Adipose tissue (tissue), 3 donors: ENCODE measurements around the gene SCAF8. TPM values are rescaled to one million over a fixed set of nuclear protein-coding genes. Genes with fewer than 3 reads are reported as not detected.

Experiments used
- H3K27ac ChIP-seq: one replicate; pipeline ENCODE4 v1.5.1; 2013; ENCODE audit warnings: low read depth, low read length
- WGBS, 3 donors: extraction: QIAGEN DNeasy Blood & Tissue Kit; methylation state at CpG; one replicate each; pipeline ENCODE4 v1.1.7; 2013; 5-methylcytosine and 5-hydroxymethylcytosine counted together
- polyA plus RNA-seq, 3 donors: library from polyadenylated mRNA; stranded (reverse); fragments of 200-250 nt; gene quantifications; one replicate each; pipeline ENCODE4 v1.2.3, GENCODE V29; 2013
- donor health status: healthy with polysubstance abuse.
- donor health status: Bipolar disorder and iron deficiency.
- donor health status: healthy.

The SCAF8 gene
- polyA plus RNA-seq, 3 donors: 6.3 to 14.1 (median 10.1) TPM

DNA sequence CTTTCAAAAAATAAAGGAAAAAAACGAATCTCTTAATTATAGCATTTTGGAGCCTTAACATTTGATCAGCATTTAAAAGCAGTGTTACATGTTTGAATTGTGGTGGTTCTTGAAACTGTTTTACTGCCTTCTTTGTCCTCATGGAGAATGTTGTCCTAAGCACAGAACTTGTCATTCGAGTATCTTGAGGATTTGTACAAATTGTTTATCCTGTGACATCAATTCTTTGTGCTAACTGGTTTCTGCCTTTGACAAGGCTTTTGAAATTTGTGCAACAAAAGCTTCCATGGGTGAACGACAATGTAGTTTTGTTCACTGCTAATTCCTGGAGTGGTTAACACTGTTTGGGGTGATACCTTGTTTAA lies 130.8 kb downstream of the SCAF8 start:
- H3K27ac ChIP-seq: no peak overlapping the region

DNA sequence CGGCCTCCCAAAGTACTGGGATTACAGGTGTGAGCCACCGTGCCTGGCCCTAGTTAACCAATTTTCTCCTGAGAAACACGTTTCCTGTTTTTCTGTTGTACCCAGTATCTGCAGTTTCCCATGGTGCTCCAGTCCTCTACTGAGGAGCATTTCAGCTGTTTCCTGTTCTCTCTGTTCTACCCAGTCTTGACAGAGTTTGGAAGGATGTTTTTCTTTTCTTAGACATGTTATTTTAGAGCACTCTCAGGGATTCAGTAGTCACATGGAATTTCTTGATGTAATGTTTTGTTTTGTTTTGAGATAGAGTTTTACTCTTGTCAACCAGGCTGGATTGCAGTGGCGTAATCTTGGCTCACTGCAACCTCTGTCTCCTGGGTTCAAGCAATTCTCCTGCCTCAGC lies 132.1 kb downstream of the SCAF8 start:
- WGBS, 3 donors: 72 to 83% (median 72%) methylated on average over 4 of the region's 4 CpGs
- H3K27ac ChIP-seq: no peak overlapping the region

More for the DNA sequence above, 130.8 kb downstream of the SCAF8 start:
- WGBS, 3 donors: 35 to 81% (median 80%) methylated on average over 3 of the region's 3 CpGs

DNA sequence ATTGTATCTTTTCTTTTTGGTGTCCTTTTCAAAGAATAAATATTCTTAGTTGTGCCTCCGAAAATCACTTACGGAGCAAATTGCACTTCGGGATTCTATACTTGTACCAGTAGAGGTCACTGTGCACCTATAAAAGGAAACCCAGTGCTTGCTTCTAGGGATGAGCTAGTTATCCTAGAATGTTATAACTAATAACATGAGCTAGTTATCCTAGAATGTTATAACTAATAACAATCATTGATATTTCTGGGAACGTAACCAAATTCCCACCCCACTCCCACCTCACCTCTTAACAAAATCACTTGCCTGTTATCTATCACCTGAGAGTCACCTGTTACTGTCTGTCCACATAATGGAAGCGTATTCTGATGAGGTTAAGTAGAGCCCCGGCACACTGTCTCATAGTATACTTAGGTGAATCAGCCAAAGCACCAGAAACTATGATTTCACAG lies 135.0 kb downstream of the SCAF8 start:
- 40 to 56% (median 55%) methylated on average over 6 of the region's 6 CpGs for WGBS, 3 donors
- no peak overlapping the region for H3K27ac ChIP-seq

DNA sequence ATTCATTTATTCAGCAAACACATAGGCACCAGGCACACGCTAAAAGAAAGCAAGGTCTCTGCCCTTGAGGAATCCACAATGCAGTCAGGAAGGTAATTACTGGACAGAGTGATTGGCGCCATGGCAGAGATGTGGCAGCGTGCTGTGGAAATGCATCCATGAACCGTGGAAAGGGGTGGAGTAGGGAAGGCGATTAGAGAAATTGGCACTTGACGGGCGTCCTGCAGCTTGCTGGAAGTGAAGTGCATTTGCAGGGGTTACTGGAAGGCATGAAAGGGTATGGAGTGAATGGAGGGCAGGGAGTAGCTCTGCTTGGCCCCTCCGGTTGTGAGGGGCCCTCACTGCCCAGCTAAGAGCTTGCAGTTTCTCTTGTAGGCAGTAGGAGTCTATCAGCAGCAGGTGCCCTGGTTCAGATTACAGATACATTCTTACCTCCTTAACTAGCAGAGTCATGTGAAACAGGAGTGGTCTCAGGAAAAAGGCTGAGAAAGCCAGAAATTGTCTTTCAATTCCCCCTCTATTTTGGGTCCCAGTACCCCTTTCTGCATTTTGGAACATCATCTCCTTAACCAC lies 139.4 kb downstream of the SCAF8 start:
- WGBS, 3 donors: 90 to 97% (median 93%) methylated on average over 8 of the region's 8 CpGs
- no peak overlapping the region for H3K27ac ChIP-seq

DNA sequence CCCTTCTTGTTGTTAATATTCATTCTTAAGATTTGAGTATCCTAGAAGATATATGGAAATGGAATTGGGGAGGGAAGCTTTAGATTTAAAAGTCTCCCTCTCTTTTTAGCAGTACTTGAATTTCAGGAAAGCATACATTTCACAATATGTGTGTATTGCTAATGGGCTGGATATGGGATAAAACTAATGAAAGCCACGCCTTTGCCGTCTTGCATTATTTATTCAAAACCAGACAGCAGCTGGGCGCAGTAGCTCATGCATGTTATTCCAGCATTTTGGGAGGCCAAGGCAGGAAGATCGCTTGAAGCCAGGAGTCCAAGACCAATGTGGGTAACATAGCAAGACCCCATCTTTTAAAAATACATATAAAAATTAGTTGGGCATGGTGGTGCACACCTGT lies 140.3 kb downstream of the SCAF8 start:
- no peak overlapping the region for H3K27ac ChIP-seq
- 95 to 97% (median 97%) methylated on average over 4 of the region's 4 CpGs for WGBS, 3 donors

DNA sequence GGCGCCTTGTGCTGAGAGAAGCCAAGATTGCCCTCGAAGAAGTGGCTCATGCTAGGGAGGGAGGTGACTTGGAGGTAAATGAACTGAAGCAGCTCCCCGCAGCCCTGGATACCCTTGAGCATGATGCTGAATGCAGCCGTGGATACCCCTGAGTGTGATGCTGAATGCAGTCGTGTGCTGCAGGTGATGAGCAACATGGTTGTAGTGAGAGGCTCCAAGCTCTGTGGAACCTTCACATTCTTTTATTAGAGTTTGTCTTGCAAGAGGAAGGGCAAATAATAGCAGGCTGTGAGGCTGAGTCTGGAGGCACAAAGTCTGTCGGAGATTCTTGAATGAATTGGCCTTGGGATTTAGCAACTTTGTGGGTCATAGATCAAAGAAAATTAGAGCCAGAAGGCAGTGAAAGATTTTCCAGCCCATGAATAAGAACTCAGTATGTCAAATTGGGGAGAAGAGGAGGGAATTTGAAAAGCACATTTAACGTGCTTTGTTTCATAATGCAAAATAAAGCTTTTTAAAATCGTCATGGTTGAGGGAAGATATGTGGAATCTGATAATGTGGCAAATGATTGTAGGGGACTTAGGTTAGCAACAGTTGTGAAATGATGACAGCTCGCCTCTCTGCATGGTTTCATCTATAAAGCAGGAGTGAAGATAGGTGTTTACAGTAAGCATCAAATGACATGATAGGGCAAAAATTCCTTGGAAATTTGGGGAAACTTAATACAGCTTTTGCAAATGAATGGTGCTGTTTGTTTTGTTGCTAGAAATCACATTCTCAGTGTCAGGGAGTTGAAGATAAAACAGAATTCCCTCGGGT lies 141.8 kb downstream of the SCAF8 start:
- no peak overlapping the region for H3K27ac ChIP-seq
- 63 to 77% (median 74%) methylated on average over 10 of the region's 10 CpGs for WGBS, 3 donors

DNA sequence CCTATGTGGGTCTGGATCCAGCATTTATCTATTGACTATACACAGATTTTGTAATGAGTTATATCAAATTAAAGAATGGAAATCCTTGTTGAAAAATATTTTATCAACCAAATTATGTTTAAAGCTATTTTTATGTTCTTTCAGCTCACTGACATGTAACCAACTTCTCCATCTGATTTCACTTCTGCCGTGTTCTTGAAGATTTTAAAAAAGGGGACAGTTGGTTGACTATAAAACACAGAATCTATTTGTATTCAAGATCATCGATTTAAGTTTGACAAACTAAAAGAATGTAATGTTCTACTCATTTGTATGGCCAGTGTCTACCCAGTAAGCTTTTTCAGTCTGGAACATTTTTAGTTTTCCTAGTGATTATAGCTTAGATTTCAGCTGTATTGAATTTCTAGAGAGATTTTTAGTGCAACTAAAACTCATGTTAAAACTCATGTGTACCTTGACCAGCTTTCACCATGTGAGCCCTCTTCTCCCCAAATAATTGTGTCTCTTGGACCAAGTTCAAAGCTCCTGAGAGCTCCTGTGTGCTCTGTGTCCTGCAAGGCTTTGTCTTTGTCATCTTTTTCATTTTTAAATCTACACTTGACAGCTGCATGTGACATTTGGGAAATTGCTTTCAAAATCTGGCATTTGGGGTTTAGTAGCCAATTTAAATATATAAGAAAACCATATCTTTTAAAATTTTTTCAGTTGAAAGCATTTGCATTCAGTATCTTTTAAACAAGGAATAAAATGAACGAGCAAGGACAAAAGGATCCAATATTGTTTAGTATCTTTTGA lies 143.5 kb downstream of the SCAF8 start:
- 82 to 95% (median 93%) methylated on average over 3 of the region's 3 CpGs for WGBS, 3 donors

DNA sequence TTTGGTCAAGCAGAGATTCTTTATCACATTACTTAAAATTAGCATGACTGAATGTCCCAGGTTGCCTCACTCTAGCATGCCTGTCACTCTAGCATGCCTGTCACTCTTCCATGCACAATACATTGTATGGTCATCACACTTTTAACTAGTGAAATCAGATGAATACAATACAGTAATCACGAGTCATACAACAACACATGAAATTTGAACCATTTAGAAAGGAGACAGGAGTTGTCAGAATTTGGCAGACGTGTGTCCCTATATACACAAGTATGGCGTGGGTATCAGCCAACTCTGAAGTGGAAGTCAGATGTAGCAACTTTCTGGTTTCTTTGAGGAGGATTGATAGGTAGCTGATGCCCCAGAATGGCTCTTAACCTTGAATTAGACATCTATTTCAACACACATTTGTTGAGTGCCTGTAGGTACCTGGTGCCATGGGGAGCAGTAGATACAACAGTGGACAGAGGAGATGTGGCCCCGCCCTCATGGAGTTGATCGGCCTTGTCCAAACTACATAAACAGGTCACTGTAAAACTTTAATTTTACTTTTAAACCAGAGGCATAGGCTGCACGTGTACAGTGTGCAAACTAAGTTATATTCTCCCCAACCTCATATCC lies 145.8 kb downstream of the SCAF8 start:
- WGBS, 3 donors: 93 to 97% (median 96%) methylated on average over 6 of the region's 6 CpGs
- H3K27ac ChIP-seq: no peak overlapping the region

More for the DNA sequence above, 143.5 kb downstream of the SCAF8 start:
- no peak overlapping the region for H3K27ac ChIP-seq

DNA sequence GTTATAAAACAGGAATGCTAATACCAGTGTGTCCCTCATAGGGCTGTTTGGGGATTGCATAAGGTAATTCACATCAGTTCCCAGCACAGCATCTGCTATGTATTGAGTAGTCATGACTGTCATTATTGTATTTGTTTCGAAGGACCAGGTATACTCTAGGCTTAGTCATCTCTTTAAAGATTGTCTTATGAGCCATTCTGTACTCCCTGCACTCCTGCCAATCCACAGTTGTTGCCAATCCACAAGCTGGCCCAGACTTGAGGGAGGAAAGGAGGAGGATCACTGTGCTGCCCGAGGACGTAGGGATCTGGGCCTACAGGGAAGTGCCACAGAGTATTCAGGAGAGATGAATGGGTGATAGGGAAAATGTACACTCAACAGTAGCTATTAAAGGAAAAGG lies 148.9 kb downstream of the SCAF8 start:
- no peak overlapping the region for H3K27ac ChIP-seq

More for the DNA sequence above, 148.9 kb downstream of the SCAF8 start:
- 76 to 87% (median 81%) methylated on average over 3 of the region's 3 CpGs for WGBS, 3 donors

Other genes starting within 250 kb of the SCAF8 start
- 1 to 10 TPM; 3.8 to 6.8 (median 6.5) TPM for gene CNKSR3, start 222.7 kb upstream of the SCAF8 start, polyA plus RNA-seq